Suppressor macrophage treated with lipopolysaccharide for 4 hours (primary cell): Measurements from ENCODE around the gene PSMD8.
A peak's percentile ranks its signal among the peaks of the same experiment; 100 is the strongest.
"Not testable (repeated sequence)": the region's sequence is repeated elsewhere in the genome, so short reads cannot be mapped to it uniquely, and the experiment has no call there.

Experiments
- DNase-seq: peaks from one replicate; pipeline ENCODE4 v3.0.0-alpha.2; 2020

The PSMD8 gene

DNA sequence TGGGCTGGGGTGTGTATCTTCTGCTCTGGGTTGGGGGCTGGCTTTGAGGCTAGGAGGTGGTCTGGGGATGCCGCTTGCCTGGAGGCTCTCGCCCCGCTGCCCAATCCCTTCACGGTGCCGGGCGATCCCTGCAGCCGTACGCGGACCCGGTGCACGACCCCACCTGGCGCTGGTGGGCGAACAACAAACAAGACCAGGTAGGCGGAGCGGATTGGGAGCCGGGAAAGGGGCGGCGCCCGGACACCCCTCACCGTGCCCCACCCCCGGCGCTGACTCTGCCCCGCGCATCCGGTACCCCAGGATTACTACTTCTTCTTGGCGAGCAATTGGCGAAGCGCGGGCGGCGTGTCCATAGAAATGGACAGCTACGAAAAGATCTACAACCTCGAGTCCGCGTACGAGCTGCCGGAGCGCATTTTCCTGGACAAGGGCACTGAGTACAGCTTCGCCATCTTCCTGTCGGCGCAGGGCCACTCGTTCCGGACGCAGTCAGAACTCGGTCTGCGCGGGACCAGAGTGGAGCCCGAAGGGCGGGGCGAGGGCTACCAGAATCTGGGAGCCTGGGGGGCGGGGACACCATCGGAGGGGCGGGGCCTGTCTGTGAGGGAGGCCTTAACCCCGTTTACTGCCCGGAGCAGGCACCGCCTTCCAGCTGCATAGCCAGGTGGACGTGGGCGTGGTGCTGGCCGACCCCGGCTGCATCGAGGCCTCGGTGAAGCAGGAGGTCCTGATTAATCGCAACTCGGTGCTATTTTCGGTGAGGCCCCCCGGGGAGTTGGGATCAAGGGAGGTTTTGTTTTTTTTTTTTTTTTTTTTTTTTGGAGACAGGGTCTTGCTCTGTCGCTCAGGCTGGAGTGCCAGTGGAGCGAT lies 12.1 kb upstream of the PSMD8 start:
- peak; percentile 85 for DNase-seq

DNA sequence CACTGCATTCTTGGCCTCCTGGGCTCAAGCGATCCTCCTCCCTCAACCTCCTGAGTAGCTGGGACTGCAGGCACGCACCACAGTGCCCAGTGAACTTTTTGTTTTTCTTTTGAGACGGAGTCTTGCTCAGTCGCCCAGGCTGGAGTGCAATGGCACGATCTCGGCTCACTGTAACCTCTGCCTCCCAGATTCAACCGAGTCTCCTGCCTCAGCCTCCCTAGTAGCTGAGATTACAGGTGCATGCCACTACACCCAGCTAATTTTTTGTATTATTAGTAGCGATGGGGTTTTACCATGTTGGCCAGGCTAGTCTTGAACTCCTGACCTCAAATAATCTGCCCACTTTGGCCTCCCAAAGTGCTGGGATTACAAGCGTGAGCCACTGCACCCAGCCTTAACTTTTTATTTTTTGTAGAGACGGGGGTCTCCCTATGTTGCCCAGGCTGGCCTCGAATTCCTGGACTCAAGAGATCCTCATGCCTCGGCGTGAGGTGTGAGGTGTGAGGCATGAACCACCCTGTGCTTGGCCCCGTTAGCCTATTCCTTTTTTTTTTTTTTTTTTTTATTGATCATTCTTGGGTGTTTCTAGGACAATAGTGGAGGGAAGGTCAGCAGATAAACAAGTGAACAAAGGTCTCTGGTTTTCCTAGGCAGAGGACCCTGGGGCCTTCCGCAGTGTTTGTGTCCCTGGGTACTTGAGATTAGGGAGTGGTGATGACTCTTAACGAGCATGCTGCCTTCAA lies 11.3 kb upstream of the PSMD8 start:
- DNase-seq: not testable (repeated sequence)

DNA sequence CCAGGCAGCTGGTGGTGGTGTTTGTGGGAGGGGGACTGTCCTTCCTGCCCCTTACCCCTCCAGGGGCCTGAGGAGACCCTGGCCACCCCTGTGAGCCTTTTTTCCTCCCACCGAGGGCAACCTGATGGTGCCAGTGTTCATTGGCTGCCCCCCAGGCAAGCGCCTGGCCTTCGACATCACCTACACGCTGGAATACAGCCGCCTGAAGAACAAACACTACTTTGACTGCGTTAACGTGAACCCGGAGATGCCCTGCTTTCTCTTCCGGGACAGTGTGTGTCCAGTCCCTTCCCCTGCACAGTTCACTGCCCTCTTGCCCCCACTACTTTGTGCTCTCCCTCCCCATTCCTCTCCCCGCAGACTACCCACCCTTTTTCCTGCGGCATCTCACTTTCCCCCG lies 7.3 kb upstream of the PSMD8 start:
- DNase-seq: no peak

DNA sequence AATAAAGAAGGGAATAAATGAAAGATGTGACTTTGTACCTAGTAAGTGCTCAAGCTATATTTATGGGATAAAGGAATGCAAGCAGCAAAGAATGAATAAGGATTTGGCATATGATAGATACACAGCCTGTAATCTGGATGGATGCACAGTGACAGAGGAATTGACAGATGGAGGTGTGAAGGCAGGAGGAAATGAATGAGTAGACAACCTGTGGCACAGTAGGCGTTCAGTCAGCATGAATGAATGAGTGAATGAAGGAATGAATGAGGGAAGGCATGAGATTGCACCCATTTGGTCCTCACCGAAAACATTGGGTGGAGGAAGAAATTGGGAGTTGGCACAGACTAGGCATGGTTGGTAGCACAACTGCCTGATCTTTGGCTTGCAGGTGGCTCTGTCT lies 4.8 kb upstream of the PSMD8 start:
- no peak for DNase-seq

DNA sequence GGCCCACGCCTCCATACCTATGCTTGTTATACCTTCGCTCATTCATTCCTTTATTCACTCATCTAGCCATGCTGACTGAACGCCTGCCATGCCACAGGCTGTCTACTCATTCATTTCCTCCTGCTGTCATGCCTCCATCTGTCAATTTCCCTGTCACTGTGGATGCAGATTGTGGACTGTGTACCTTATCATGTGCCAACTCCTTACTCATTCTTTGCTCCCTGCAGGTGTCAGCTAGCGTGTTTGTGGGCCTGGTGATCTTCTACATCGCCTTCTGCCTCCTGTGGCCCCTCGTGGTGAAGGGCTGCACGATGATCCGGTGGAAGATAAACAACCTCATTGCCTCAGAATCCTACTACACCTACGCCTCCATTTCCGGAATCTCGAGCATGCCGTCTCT lies 4.1 kb upstream of the PSMD8 start:
- DNase-seq: no peak

DNA sequence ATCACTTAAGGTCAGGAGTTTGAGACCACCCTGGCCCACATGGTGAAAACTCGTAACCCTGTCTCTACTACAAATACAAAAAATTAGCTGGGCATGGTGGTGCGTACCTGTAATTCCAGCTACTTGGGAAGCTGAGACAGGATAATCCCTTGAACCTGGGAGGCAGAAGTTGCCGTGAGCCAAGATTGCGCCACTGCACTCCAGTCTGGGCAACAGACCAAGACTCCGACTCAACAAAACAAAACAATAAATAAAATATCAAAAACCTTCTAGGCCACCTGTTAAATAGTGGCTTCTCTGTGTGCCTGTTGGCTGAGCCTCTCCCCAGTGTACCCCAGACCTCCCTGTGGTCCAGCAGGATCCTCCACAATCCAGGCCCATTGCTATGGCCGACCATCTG lies 3.3 kb upstream of the PSMD8 start:
- DNase-seq: no peak

DNA sequence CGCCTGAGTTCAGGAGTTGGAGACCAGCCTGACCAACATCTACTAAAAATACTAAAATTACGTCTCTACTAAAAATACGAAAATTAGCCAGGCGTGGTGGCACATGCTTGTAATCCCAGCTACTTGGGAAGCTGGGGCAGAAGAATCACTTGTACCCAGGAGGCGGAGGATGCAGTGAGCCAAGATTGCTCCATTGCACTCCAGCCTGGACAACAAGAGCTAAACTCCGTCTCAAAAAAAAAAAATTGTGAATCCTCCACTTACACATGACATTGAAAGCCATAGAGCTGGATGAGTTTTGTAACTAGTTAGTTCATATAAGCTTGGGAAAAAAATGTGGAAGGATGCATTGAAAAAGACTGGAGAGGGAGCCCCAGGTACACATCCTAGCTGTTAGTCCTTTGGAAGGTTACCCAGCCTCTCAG lies 452 bp upstream of the PSMD8 start:
- DNase-seq: no peak

DNA sequence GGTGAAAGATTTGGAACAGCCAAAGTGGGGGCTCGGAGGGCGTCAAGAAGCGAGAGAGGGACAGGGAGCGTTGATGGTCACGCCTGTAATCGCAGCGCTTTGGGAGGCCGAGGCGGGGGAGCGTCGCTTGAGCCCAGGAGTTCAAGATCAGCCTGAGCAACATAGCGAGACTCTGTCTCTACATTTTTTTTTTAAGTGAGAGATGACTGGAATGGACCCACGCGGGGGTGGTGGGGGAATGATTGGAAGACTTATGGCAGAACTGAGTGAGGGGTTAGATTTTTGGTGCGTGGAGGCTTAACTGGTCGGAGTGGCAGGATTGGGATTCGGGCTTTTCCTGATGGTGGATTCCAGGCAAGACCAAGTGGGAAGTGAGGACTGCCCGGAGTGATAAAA lies 725 bp downstream of the PSMD8 start:
- no peak for DNase-seq

DNA sequence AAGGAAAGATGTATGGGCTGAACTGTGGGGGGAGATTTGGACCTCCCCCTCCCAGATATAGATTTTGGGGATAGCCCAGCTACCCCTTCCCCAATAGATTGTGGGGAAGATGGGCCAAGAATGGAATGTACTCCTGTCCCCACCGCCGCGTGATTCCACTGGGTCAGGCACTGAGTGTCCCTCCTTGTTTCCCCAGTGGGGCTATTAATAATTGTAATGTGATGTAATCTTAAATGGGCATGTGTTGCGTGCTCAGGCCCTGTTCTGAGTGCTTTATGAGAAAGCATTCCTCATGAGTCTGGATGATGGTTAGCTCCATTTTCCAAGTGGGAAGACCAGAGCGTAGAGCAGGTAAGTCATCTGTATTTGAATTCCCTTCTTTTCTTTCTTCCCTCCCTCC lies 1.4 kb downstream of the PSMD8 start:
- DNase-seq: peak; percentile 37

DNA sequence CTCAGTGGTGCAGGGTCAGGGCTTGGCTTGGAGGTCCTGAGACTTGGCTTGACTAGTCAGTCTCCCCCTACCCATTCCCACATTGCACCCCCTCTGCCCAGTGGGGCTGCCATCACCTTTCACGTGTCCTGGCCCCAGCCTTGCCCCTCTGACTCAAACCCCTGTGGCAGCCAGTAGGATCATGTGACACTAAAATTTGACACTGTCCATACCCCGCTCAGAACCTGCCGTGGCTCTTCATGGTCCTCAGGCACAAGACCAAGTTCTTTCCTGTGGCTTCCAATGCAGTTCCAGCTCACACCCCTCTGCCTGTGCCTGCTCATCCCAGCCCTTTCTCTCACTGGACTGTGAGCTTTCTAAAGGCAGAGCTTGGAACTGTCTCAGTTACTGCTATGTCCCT lies 2.2 kb downstream of the PSMD8 start:
- DNase-seq: no peak

DNA sequence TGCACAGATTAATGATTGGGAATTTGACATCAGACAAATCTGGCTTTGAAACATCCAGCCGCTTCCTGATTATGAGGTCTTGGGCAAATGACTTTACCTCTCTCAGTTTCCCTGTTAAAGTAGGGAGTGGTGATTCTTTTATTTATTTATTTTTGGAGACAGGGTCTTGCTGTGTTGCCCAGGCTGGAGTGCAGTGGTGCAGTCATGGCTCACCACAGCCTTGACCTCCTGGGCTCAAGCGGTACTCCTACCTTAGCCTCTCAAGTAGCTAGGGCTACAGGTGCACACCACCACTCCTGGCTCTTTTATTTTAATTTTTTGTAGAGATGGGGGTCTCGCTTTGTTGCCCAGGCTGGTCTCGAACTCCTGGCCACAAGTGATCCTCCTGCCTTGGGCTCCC lies 2.7 kb downstream of the PSMD8 start:
- DNase-seq: no peak

DNA sequence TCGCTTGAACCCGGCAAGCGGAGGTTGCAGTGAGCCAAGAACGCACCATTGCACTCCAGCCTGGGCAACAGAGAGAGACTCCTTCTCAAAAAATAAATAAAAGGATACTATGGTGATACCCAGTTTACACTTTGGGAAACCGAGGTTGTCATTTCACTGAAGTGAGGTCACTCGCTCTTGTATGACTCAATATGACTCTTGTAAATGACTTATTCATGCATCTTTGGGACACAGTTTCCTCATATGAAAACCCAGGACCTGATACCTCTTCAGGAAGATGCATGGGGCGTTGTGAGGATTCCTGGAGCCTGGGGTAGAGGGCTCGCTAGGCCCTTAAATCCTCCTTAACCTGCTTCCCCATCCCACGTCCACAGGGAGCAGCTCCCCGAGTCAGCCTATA lies 4.5 kb downstream of the PSMD8 start:
- peak; percentile 18 for DNase-seq

DNA sequence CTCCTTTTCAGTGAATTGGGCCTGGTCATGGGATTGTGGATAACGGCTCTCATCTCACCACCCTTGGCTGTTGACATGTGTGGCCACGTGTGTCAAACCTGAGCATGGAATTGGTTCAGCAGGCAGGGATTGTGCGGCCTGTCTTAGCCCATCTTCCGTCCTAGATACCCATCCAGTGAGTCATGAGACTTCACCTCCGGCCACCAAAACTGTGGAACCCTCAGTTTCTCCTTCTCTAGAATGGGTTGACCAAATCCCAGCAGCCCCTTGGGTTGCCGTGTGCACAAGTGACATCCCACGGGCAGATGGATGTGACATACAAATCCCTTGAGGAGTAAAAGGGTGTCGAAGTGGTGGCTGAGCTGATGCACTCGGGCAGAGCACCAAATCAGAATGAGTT lies 6.8 kb downstream of the PSMD8 start:
- no peak for DNase-seq

DNA sequence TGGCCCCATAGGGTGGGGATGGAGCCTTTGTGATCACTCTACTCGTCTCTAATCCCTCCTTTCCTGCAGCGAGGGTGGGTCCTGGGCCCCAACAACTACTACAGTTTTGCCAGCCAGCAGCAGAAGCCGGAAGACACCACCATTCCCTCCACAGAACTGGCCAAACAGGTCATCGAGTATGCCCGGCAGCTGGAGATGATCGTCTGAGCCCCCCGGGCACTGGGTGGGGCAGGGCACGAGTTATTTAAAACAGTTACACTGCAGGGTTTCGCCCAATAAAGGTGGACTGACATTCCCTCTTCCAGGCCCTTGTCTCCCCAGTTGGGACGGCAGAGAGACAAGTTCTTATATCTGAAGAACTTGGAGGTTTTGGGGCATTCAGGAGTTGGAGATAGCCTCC lies 8.8 kb downstream of the PSMD8 start:
- no peak for DNase-seq

DNA sequence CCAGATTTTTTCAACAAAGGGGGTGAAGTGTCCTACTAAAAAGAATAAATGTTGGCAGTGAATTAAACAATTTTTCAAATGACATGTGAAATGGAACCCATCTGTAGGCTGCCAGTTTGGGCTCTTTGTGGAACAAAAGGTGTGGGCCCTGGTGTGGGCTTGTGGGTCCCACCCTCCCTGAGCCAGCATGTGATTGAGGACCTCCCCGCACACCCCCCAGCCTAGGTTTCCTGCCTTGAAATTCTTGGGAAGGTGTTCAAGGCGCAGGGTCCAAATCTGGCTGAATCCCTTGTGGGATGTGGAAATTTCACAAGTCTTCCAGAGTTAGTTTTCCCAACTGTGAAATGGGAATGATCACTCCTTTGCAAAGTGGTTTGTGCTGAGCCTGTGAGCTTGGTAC lies 9.4 kb downstream of the PSMD8 start:
- no peak for DNase-seq

DNA sequence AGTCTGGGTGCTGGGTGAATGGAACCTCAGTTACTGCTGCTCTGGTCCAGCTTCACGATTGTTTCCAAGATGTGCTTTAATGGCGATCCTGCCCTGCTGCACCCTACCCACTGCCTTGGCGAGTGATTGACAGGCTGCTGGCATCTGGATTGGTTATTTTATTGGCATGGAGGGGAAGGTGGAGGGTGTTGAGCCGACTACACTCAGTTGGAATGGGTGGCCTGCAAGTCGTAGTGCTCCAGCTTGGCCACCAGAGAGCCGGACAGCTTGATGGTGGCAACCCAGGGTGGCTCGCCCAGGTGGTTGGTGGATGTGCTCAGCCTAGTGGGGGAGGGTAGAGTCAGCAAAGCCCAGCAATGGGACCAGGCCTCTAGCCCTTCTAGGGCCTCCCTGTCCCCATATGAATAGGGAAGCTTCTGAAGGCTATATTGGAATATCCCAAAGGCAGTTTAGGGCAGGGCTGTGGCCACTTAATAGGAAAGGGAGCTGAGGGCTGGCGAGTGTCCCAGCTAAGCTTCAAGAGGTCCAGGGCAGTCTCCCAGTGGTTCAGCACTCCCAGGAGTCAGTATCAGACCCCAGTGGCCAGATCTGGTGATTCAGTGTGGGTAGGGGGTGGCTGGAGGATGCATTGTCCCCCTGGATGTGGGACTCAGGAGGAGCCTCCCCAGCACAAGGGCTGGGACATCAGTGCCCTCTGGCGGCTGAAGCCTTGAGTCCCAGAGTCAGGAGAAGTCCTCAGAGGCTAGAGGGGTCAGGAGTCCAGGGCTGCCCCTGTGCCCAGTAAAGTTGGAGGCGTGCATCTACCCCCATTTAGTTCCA lies 10.0 kb downstream of the PSMD8 start:
- no peak for DNase-seq

DNA sequence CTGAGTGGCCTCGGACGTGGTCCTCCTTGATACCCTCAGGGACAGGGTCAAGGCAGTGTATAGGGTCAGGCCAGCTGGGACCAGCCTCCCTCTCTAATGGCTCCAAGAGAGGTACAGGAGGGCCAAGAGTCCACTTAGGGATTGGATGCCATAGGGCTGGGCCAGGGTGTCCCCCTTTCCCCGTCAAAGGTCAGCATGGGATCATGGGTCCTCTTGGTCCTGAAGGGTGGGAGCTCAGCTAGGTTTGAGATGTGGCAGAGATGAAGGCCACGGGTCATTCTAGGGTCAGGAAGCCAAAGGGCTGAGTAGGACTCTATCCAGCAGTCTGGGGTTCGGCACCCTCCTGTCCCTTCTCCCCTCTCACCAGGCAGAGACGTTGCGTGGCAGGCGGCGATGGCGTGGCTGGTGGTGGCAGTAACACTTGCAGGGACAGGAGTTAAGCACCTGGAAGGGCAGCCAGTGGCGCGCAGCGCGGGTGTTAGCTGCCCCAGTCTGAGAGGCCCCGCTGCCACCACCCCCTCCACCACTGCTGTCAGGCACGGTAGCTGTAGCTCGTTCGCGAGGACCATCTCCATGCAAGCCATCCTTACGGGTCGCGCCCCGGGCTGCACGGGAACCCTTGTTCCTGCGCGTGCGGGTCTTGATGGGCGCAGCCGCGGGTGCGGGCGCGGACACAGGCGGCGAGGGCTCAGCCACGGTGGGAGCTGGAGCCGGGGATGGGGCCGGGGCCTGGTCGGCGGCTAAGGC lies 10.9 kb downstream of the PSMD8 start:
- DNase-seq: no peak

DNA sequence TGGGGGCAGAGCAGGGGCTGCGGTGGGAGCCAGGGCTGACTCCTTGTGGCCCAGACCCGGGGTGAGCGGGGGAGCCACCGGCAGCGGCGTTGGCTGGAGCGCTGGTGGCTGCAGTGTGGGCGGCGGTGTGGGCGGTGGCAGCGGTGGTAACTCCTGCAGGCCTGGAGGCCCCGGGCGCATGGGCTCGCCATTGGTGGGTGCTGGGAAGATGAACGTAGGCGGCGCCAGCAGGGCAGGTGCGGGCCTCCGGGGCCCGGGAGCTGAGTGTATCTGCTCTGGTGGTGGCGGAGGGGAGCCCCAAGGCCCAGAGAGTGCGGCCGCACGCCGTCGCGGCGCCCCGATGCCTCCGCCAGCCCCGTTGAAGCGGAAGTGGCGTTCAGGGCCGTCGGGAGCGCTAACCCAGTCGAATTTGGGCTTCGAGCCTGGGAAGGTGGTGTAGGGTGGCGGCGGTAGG lies 11.5 kb downstream of the PSMD8 start:
- DNase-seq: no peak

DNA sequence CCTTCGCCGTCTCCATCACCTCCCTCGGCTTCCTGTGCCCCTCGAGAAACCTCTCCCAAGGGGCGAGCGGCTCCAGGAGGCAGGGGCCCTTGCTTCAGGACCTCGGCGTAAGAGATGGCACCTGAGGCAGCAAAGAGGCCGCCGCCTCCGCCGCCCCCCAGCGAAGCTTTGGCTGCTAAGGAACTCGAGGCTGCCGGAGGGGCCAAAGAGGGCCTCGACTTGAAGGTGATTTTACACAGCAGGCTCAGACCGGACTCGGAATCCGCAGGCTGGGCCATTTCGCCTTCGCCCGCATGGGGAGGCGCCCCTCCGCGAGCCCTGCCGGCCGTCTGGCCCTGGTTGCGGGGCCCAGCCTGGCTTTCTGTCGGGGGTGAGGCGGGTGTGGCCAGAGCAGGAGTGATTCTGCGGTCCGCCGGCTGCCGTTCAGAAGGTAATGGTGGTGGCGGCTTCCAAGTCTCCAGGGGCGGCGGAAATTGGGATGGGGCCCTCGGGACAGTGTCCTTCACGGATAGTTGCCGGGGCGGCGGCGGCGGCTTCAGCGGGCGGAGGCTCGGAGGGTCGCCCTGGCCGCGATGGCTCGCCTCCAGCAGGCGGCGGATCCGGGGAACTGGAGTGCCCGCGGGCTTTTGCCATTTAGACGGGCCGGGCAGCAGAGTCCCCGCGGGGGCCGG lies 12.1 kb downstream of the PSMD8 start:
- no peak for DNase-seq

DNA sequence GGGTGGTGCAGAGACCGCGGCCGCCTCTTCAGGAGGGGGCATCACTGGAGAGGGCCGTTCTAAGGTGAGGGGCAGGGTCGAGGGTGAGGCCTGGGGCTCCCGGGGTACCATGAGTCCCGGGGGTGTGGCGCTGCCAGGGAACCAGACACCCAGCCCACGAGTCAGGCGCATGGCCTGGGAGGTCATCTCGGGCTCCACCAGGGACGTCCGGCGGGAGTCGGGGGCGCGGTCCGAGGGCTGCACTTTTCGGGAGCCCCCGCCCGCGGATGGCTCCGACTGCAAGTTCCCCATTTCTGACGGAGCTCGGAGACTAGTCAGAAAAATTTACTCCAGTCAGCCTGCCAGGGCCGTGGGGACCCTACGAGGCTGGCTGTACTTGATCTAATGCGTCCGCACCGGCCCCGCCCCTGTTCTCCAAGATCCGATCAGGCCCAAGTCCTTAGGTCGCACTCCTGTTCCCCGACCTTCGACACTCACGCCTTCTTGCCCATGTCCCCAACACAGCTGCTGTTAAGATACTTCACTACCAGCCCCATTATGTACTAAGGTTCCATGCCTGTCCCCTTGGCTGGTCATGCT lies 12.7 kb downstream of the PSMD8 start:
- DNase-seq: peak; percentile 66

DNA sequence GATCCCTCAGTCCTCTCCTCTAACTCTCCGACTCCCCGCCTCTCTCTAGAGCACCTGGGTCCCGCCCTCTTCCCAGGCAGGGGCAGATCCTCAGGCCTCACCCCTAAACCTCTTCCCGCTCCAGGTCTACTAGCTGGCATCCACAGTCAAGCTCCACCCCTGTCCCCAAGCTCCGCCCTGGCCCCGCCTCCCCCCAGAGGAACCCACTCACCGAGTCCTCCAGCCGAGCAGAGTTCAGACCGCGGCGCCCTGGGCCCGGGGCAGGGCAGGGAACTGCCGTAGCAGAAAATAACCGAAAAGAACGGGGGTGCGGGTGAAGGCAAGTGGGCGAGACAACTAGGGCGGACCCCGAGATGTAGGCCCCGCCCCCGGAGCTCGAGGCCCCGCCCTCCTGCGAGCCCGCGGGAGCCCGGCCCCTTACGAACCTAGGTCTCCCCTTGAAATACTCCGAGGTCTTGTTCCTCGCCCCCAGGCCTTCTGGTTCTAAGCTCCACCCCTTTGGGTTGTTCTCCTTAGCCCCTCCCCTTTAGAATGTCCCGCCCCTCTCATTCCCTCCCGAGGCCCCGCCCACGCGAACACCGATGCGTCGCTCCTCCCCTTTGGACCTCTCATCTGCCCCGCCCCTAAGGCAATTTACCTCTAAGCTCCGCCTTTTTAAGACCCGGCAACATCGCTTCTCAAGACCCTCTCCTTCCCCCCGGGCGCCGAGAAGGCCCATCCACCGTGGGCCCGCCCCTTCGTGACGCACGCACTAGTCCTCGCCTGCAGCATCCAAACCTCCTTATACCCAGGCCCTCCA lies 13.4 kb downstream of the PSMD8 start, which contains the start of gene GGN:
TSS of gene GGN (minus strand) at position 485 of the 799 bp plus-strand sequence. CDS start 773 bp downstream, outside the sequence.
- peak; percentile 82 for DNase-seq
